ENCODE data around the gene PARK7.

DNA sequence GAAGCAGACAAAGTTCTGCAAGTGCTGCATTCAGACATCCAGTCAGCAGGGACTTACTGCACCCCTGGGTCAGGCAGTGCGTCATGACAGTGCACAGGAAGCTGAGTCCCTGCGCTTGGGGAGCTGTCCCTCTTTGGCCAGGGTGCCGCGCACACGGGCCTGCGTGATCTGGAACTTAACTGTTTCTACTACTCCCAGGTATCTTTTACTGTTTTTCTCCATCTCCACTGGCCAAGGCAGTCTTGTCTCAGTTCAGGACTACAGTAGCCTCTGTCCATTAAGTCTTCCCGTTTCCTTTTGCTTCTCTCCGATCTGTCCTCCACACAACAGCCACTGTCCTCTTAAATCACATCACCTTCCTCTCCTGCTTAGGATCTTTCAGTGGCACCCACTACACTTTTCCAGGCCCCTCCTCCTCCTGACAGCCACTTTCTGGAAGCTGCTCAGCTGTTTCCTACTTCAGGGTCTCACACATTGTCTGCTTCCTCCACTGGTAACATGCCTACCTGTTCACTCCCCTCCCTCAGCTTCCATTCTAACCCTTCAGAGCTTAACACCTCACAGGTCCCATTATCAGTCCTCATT is 48.7 kb downstream of the PARK7 start:
- TF ChIP-seq, protein P1, sequence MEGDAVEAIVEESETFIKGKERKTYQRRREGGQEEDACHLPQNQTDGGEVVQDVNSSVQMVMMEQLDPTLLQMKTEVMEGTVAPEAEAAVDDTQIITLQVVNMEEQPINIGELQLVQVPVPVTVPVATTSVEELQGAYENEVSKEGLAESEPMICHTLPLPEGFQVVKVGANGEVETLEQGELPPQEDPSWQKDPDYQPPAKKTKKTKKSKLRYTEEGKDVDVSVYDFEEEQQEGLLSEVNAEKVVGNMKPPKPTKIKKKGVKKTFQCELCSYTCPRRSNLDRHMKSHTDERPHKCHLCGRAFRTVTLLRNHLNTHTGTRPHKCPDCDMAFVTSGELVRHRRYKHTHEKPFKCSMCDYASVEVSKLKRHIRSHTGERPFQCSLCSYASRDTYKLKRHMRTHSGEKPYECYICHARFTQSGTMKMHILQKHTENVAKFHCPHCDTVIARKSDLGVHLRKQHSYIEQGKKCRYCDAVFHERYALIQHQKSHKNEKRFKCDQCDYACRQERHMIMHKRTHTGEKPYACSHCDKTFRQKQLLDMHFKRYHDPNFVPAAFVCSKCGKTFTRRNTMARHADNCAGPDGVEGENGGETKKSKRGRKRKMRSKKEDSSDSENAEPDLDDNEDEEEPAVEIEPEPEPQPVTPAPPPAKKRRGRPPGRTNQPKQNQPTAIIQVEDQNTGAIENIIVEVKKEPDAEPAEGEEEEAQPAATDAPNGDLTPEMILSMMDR (IDR thresholded peaks at IDR 0.05; ENCODE audit: low read depth, low read length, poor library complexity, severe bottlenecking), result no peak
- TF ChIP-seq EZH2phosphoT487 (IDR thresholded peaks at IDR 0.05; ENCODE audit: borderline replicate concordance, low read length), result no peak

All from DOHH2 (cell line).